ENCODE measurements around the gene GNB4. TPM values are rescaled to one million over a fixed set of nuclear protein-coding genes. Genes with fewer than 3 reads are reported as not detected.

The GNB4 gene
- total and polyA plus RNA-seq, 2 of the 8 experiments (the other 6 are each of a cell fraction or from before 2014, with no cell fraction given): 13.4 to 29.2 TPM

DNA sequence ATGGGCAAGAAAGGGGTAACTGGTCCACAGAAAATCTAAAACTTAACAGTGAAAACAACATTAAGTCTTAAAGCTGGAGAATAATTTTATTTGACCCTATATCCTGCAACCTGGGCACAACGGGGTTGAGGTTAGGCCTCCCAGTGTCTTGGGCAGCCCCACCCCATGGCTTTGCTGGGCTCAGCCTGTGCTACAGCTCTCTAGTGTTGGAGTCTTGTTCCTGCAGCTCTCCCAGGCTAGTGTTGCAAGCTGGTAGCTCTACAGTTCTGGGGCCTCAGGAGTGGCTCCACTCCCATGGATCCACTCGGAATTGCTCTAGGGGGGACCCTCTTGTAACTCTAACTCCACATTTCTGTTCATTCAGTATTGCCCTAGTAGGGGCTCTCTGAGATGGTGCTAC is 24.9 kb upstream of the GNB4 start:
- Histone ChIP-seq H4K91ac (replicated peaks; ENCODE audit: insufficient read length, low read length) (no peak overlapping the region), H3K27me3 (replicated peaks in 1 of 4; ENCODE audit: control insufficient read depth in 3 of 4, extremely low read depth in 1 of 4, insufficient read depth in 3 of 4, low read length in 3 of 4) (no peaks in the 10 kb centered on the region), H2BK15ac (ENCODE audit: low read length) (no peak overlapping the region), H3K4me3 (ENCODE audit: extremely low read depth in 1 of 4, insufficient read depth in 2 of 4, low read depth in 3 of 4, low read length in 4 of 4) (no peak overlapping the region), H3K79me2 (ENCODE audit: control insufficient read depth in 1 of 2, insufficient read depth in 2 of 2, low read length in 2 of 2) (no peaks in the 10 kb centered on the region), H3K79me1 (ENCODE audit: low read depth, low read length) (no peaks in the 10 kb centered on the region), H2BK20ac (ENCODE audit: low read length) (no peak overlapping the region), H4K8ac (ENCODE audit: extremely low read depth, insufficient read depth, low read length) (no peak overlapping the region), H3K4me1 (replicated peaks in 1 of 4; ENCODE audit: control insufficient read depth in 3 of 4, insufficient read depth in 4 of 4, low read length in 3 of 4) (no peaks in the 10 kb centered on the region), H4K5ac (ENCODE audit: insufficient read length, low read depth, low read length) (no peak overlapping the region), H3K4me2 (ENCODE audit: insufficient read depth in 1 of 2, low read depth in 2 of 2, low read length in 2 of 2) (no peak overlapping the region), H3K23ac (ENCODE audit: insufficient read length) (no peak overlapping the region), H2AK5ac (ENCODE audit: low read depth, low read length) (no peak overlapping the region), H3K14ac (ENCODE audit: insufficient read length) (no peak overlapping the region), H2AFZ (ENCODE audit: low read length) (no peak overlapping the region), H3K9ac (replicated peaks in 1 of 4; ENCODE audit: extremely low read depth in 1 of 4, low read depth in 3 of 4, low read length in 3 of 4) (no peak overlapping the region), H3K27ac (ENCODE audit: low read depth, low read length) (no peak overlapping the region), H2BK5ac (ENCODE audit: low read depth, low read length) (no peak overlapping the region), H3K18ac (ENCODE audit: extremely low read depth, low read length) (no peak overlapping the region), H2BK12ac (ENCODE audit: low read depth, low read length) (no peak overlapping the region), H3K4ac (replicated peaks; ENCODE audit: insufficient read length, low read depth, low read length) (no peak overlapping the region), H3K36me3 (ENCODE audit: control insufficient read depth in 2 of 4, insufficient read depth in 4 of 4, low read length in 3 of 4) (no peaks in the 10 kb centered on the region), H3K56ac (replicated peaks; ENCODE audit: insufficient read length, low read depth, low read length) (no peak overlapping the region), H3K9me3 (ENCODE audit: insufficient read depth in 2 of 2, low read depth in 1 of 2, low read length in 1 of 2) (no peaks in the 10 kb centered on the region), H3K23me2 (ENCODE audit: low read depth, low read length) (no peaks in the 10 kb centered on the region), H2BK120ac (replicated peaks; ENCODE audit: low read depth, low read length) (no peak overlapping the region), H4K20me1 (replicated peaks in 1 of 2; ENCODE audit: control insufficient read depth in 1 of 2, insufficient read depth in 2 of 2, low read length in 2 of 2) (no peaks in the 10 kb centered on the region)
- no peak; a peak in 1 of 4 replicates for TF ChIP-seq RAD21 (IDR thresholded peaks at IDR 0.05 in 1 of 2, conservative IDR thresholded peaks at IDR 0.05 in 1 of 2; ENCODE audit: low read depth in 2 of 2, low read length in 2 of 2)
- 90% methylated on average over 2 of the region's 2 CpGs; no CpG with 5 or more reads in 1 of the 2 experiments for WGBS, 2 experiments (ENCODE audit: extremely low coverage in 1 of 2, insufficient coverage in 1 of 2, insufficient read length in 1 of 2, insufficient replicate concordance in 2 of 2, low coverage in 1 of 2, low lambda C conversion rate in 2 of 2, missing lambda C conversion rate in 1 of 2)
- DNase-seq (ENCODE audit: low read depth in 1 of 2, low spot score in 2 of 2): no peak
- FAIRE-seq: no peak
- POLR2A ChIA-PET (ENCODE audit: partially characterized antibody): no interaction called here
- CTCF ChIA-PET (ENCODE audit: partially characterized antibody): interaction anchor here (1.0 to 2.1 kb wide), 3 partner anchors 12 to 29 kb away, joined by 5 to 6 read pairs (median 5); no protein-coding TSS in a partner anchor

Data from H1 (cell line).